Activated CD4-positive, CD25-positive, alpha-beta regulatory T cell treated with anti-CD3 and anti-CD28 coated beads, Interleukin-2, amount 50 U/mL, for 24 hours (primary cell): ENCODE results near the gene BCL2A1.
"Not testable (repeated sequence)": the region's sequence is repeated elsewhere in the genome, so short reads cannot be mapped to it uniquely, and the experiment has no call there.

Experiments used
- ATAC-seq, 2 donors: fragments of 150-1000 bp; cut with Tn5 transposase; one replicate each; pipeline ENCODE4 v1.10.0; 2021; ENCODE audit warnings: mild to moderate bottlenecking in 1 of 2, moderate library complexity in 1 of 2

The BCL2A1 gene

GRCh38 chr15:79919749-79920511 lies 51.1 kb downstream of the BCL2A1 start:
- no peak for ATAC-seq

GRCh38 chr15:79919090-79919748 lies 51.8 kb downstream of the BCL2A1 start:
- no peak for ATAC-seq

- no peak for ATAC-seq
Observed at GRCh38 chr15:79918278-79918677, 52.7 kb downstream of the BCL2A1 start.

- ATAC-seq: no peak
Observed at GRCh38 chr15:79916502-79917132, 54.4 kb downstream of the BCL2A1 start.

GRCh38 chr15:79915776-79916501 lies 55.1 kb downstream of the BCL2A1 start:
- not testable (repeated sequence) for ATAC-seq

GRCh38 chr15:79914728-79915127 lies 56.3 kb downstream of the BCL2A1 start:
- peak in 1 of 2 donors; percentile 67 for ATAC-seq
